Stimulated activated CD4-positive, alpha-beta T cell treated with anti-CD3 and anti-CD28 coated beads, Interleukin-12 subunit alpha, Interleukin-12 subunit beta, amount 100 ng/mL, for 48 hours (primary cell): ENCODE data around the gene C2CD4C.
"Not testable (repeated sequence)": the region's sequence is repeated elsewhere in the genome, so short reads cannot be mapped to it uniquely, and the experiment has no call there.

Experiments
- DNase-seq, 3 donors: peaks; one replicate each; pipeline ENCODE4 v3.0.0-alpha.2; 2020; ENCODE audit warnings: low read depth in 2 of 3, low spot score in 1 of 3

The C2CD4C gene

GRCh38 chr19:418761-419671, 10.1 kb upstream of the C2CD4C start:
- no peak for DNase-seq

GRCh38 chr19:416416-416815, 7.5 kb upstream of the C2CD4C start:
- DNase-seq, result no peak

GRCh38 chr19:415292-415691, 6.3 kb upstream of the C2CD4C start:
- DNase-seq, result no peak

DNA sequence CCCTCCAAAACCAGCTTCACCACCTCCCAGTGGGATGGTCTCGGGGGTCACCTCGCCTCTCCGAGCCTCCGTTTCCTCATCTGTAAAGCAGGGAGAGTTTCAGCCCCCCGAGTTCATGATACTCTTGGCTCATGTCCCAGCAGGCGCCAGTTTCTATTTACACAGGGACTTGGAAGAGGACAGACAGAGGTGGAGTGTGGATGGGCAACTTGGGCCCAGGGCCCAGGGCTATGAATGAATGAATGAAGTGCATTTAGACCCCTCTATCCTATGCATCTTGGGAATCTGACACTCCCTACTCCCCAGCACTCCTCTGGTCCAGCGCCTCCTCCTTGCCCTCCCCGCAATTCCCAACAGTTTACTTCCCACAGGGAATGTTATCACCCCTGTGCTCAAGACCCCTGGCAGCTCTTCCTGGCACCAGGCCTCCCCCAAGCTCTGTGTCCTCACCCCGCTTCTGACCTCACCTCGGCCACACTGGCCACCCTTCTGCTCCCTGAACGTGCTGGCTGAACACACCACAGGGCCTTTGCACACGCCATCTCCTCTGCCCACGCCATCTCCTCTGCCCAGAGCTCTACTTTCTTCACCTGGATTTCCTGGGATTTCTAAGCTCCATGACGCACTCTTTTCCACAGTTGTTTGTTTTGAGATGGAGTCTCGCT, 4.9 kb upstream of the C2CD4C start:
- no peak for DNase-seq

DNA sequence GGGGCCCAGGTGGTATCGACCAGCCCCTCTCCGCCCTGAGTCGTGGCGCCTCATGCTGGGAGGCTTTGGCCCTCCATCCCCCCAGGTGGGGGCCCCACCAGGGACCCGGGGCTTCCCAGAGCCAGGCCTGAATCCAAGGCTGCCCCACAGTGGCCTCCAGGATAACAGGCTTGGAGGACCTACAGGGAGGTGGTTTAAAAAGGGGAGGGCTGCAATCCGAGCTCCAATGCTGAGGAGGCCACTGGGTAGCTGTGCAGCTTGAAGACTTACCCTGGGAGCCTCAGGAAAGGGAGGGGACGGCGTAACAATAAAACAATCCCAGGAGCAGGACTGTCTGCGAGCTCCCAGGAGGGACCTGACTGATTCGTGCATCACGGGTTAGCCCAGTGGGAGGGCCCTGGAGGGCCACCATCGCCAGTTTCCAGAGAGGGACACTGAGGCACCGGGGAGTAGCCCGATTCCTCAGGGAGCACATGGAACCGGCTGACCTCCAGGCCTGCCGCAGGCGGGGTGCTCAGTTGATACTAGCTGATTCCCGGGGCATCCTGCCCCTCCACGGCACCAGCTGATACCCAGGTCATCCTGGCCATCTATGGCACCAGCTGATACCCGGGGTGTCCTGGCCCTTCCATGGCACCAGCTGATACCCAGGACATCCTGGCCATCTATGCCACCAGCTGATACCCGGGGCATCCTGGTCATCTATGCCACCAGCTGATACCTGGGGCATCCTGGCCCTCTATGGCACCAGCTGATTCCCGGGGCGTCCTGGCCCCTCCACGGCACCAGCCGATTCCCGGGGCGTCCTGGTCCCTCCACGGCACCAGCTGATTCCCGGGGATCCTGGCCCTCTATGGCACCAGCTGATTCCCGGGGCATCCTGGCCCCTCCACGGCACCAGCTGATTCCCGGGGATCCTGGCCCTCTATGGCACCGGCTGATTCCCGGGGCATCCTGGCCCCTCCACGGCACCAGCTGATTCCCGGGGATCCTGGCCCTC, 3.7 kb upstream of the C2CD4C start:
- no peak for DNase-seq

DNA sequence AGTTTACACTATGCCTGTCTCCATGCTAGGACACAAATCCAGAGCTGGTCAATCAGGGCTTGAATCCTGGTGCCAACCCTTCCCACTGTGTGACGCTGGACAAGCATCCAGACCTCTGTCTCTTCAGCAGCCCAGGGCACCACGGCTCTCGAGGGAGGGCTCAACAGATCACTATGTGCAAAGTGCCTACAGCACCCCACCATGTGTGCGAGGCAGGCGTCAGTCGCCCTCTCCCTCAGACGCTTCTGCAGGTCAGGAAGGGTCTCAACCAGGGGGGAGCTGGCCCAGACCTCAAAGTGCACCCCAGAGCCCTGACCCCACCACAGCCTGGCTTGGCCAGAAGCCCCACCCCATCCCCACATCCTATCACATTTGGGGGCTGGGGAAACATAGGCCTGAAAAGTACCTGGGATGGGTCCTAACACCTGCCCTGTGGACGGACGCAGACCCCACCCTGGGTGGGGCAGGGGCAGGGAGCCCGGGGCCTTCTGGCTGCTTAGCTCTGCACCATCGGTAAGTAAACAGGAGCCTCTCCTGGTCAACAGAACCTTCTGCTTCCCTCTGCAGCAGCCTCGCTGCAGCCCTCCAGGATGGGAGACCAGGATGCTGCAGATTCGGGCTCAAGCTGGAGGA, 2.9 kb upstream of the C2CD4C start:
- no peak for DNase-seq

GRCh38 chr19:411121-411722, 2.3 kb upstream of the C2CD4C start:
- DNase-seq, result not testable (repeated sequence)

DNA sequence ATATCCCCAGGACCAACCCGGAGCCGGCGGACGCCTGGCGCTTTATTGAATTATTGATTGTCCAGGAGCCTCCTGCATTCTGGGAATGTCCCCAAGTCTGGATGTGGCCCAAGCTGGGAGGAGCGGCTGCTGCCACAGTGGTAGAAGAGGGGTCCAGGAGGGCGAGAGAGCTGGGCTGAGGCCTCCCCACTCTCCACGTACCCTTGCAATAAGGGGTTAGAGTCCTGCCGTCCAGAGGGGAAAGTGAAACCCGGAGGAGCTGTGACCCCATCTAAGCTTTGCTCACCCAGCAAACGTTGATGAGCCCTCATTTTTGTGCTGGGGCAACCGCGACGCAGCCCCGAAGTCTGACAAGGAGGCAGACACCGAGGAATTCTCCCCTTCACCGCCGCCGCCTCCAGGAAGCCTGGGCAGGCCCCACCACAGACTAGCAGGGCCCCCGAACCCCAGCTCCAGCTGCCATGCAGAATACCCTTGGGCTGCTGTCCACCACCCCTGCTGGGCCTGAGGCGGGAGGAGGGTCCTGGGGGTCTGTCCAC, 1.4 kb upstream of the C2CD4C start:
- DNase-seq, result no peak

DNA sequence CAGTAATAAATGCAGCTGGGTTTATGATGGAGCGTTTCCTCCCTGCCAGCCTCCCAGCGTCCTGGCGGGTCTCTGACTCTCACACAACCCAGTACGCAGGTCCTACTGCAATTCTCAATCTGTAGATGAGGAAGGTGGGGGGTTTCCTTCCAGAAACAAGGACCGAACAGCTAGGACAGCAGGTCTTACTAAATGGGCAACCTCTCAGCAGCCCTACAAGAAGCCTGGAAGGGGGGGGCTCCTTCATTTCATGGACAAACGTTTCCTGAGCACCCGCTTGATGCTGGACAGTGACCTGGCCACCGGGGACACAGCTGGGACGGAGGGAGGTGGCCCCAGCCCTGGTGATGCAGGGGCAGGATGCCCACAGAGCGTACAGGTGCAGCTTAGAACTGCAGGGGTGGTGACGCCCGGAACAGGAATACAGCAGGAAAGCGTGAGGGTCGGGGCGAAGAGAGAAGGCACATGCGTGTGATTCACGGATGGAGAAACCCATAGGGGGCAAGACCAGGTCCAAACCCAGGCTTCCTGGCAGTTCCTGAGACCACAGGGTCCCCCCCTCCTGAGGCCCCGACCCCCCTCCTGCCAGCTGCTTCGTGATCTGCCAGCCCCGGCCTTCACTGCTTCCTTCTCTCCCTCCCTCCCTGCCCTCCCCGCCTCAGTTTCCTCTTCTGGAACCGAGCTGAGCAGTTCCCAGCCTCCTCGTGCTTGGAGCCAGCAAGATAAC, 732 bp upstream of the C2CD4C start:
- DNase-seq, result no peak

DNA sequence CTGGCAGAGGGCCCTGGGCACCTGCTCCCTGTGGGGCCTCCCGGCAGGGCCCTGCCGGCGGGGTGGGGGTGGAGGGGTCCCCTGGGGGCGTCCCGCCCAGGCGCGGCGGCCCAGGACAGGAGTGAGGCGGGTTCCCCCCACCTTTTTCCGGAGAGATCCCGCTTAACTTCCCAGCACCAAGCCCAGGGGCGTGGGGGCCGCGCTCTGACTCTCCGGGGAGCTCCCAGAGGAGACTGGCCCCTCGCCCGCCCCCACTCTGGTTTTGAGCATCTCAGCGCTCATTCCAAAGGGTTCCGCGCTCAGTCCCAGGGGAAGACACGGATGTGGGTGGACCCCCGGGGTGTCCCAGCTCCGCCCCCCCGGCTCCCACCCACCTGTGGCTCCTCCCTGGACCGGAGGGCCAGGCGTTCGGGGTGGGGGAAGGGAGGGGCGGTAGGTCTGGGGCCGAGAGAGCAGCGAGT, 476 bp downstream of the C2CD4C start:
- no peak for DNase-seq

DNA sequence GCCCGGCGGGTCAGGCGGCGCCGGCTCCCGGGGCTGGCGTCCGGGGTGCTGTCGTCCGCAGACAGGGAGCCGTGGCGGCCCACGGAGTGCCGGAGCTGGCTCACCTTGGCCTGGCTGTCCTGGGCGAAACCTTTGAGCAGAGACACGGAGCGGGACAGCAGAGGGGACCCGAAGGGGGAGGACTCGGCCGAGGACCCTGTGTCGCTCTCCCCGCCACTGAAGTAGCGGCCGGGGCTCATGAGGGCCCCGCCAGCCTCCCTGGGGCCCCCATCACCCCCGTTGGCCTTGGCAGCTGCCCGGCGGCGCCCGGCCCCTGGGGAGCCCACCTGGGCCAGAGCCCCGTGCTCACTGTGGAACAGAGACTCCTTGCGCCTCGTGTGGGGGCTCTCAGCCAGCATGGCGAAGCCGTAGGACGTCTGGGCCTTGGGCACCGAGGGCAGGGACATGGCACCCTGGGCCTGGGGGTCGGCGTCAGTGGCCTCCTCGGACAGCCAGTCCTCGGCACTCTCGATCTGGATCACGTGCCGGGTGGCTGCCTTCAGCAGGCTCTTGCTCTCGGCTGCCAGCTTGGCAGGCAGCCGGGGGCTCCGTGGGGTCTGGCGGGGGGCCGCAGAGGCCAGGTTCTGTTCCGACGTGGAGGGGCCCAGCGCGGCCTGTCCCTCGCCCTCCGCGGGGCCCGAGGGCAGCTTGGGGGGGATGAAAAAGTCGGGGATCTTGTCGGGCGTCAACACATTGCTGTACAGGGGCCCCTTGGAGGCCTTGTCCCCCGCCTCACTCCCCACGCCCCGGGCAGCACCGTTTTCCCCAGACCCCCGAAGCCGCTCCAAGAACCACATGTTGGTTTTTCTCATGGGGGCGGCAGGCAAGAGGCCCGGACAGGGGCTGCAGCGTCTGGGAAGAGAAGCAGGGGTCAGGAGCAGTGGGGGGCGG, 1.2 kb downstream of the C2CD4C start:
- DNase-seq, result no peak

- DNase-seq, result no peak
These were observed 1.9 kb downstream of the C2CD4C start for GRCh38 chr19:406971-407510.

DNA sequence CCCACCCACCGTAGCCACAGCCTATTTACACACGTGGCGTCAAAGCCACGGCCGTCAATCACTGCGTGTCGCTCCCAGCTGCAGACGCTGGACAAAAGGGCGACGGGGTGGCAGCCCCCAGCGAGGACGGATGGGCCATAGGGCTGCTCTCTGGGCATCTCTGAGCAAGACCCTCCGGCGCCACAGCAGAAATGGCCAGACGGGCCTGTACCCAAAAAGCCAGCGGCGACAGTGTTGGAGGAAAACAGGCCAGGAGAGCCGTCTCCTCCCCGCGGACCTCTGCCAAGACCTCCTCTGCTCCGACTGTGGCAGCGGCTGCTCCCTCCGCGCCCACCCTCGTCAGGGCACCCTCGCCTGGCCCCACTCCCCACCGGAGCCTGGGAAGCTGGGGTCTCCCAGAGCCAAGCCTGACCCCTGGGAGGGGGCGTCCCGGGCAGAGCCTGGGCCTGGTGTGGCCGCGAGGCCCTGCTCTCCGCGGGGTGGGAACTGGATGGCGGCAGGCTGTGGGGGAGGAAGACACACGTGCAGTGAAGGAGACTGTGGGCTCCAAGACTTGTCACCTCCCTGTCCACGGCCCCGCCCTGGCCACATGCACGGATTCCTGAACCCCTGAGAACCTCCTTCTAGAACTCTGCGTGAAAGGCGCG, 2.7 kb downstream of the C2CD4C start:
- no peak for DNase-seq

- no peak for DNase-seq
These were observed 3.6 kb downstream of the C2CD4C start for GRCh38 chr19:405121-405965.

DNA sequence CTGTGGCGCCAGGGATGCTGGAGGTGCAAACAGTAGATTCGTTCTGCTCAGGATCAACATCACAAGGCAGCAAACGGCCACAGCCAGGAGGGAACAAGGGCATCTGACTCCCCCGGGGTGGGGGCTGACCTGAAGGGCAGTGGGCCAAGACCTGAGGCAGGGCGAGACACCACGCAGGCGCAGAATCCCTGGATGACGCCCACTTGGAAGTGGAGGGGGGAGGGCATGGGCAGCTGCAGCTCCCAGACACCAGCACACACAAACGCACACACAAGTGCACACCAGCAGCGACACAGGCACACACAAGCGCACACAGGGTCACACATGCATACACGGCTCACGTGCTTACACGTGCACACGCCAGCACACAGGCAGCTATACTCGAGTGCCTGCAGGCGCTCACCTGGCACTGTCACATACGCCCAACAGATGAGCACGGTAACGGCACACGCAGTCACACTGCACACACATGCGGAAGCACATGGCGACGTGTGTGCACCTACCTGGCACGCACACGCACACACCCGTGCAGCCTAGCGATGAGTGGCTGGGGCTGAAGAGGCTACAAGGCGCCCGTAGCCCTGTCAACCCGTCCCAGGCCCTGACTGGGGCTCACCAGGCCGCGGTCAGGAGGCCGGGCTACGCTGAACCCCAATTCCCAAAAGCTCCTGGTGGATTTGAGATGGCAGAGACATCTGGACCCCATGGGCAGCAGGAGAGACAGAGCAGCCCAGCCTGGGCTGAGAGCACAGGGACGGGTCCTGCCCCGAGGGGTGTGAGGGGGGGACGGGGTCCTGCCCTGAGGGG, 5.5 kb downstream of the C2CD4C start:
- DNase-seq, result no peak

GRCh38 chr19:402786-403185, 6.2 kb downstream of the C2CD4C start:
- no peak for DNase-seq
